Vagina (tissue), 2 donors: ENCODE results near the gene CCDC102A.

Source experiments
- POLR2AphosphoS5 ChIP-seq, 2 donors: sonication (generic); formaldehyde crosslinking; IDR thresholded peaks; one replicate each; pipeline ENCODE4 v1.9.0; 2017; ENCODE audit warnings: antibody characterized with exemption in 2 of 2, mild to moderate bottlenecking in 2 of 2, low read depth in 1 of 2; ENCODE audit not compliant: insufficient read depth in 1 of 2
- TF ChIP-seq, protein P1 (sequence below), 3 experiments: fragments of 450-650 bp in 2 of 3; fragments of 200-600 bp in 1 of 3; sonication (generic) in 1 of 3; IDR thresholded peaks; one replicate each; pipeline ENCODE4 v1.5.1; 2017 to 2019; ENCODE audit warnings: antibody characterized with exemption in 3 of 3, mild to moderate bottlenecking in 2 of 3, moderate library complexity in 2 of 3

GRCh38 chr16:57544124-57544653, 7.8 kb upstream of the CCDC102A start:
- TF ChIP-seq, protein P1, sequence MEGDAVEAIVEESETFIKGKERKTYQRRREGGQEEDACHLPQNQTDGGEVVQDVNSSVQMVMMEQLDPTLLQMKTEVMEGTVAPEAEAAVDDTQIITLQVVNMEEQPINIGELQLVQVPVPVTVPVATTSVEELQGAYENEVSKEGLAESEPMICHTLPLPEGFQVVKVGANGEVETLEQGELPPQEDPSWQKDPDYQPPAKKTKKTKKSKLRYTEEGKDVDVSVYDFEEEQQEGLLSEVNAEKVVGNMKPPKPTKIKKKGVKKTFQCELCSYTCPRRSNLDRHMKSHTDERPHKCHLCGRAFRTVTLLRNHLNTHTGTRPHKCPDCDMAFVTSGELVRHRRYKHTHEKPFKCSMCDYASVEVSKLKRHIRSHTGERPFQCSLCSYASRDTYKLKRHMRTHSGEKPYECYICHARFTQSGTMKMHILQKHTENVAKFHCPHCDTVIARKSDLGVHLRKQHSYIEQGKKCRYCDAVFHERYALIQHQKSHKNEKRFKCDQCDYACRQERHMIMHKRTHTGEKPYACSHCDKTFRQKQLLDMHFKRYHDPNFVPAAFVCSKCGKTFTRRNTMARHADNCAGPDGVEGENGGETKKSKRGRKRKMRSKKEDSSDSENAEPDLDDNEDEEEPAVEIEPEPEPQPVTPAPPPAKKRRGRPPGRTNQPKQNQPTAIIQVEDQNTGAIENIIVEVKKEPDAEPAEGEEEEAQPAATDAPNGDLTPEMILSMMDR (IDR thresholded peaks at IDR 0.05), result no peak
- no peak for TF ChIP-seq POLR2AphosphoS5 (IDR thresholded peaks at IDR 0.05; ENCODE audit: insufficient read depth in 1 of 2, low read depth in 1 of 2)
